K562 (cell line): ENCODE measurements around the gene PLCB4. TPM values are rescaled to one million over a fixed set of nuclear protein-coding genes. Genes with fewer than 3 reads are reported as not detected.

Experiments used
- ARID1B ChIP-seq: fragments of 450-650 bp; IDR thresholded peaks from 2 replicates; pipeline ENCODE4 v1.6.1; 2016; ENCODE audit warnings: antibody characterized with exemption, mild to moderate bottlenecking, inconsistent platforms
- CTBP1 ChIP-seq: fragments of 450-650 bp; IDR thresholded peaks from 2 replicates; pipeline ENCODE4 v1.6.1; 2016; ENCODE audit warnings: borderline replicate concordance
- DACH1 ChIP-seq: fragments of 450-650 bp; IDR thresholded peaks from 2 replicates; pipeline ENCODE4 v1.6.1; 2018; ENCODE audit not compliant: partially characterized antibody
- EHMT2 ChIP-seq: fragments of 450-650 bp; IDR thresholded peaks from 2 replicates; pipeline ENCODE4 v1.6.1; 2018; ENCODE audit warnings: antibody characterized with exemption
- IFI16 ChIP-seq: fragments of 250-450 bp; sonication (Bioruptor Pico); IDR thresholded peaks from 2 replicates; pipeline ENCODE4 v2.1.2; 2022; ENCODE audit warnings: mild to moderate bottlenecking, inconsistent platforms
- KAT2B ChIP-seq: IDR thresholded peaks from one replicate; pipeline ENCODE4 v1.6.1; 2012; ENCODE audit warnings: low read depth, mild to moderate bottlenecking, control low read depth, inconsistent platforms, low read length, moderate library complexity
- KDM2B ChIP-seq: fragments of 250-450 bp; sonication (Bioruptor Pico); IDR thresholded peaks from 2 replicates; pipeline ENCODE4 v1.8.0; 2021; ENCODE audit warnings: mild to moderate bottlenecking, moderate library complexity
- KLF1 ChIP-seq: fragments of 450-650 bp; IDR thresholded peaks from 2 replicates; pipeline ENCODE4 v1.6.1; 2016; ENCODE audit warnings: missing genetic modification characterization, missing compliant biosample characterization
- KLF10 ChIP-seq: fragments of 250-450 bp; sonication (Bioruptor Pico); IDR thresholded peaks from 2 replicates; pipeline ENCODE4 v1.6.1; 2021; ENCODE audit warnings: matching md5 sums
- NCOA2 ChIP-seq, 2 experiments: fragments of 450-650 bp; IDR thresholded peaks; 2 replicates each; pipeline ENCODE4 v1.6.1; 2018; ENCODE audit warnings: mild to moderate bottlenecking in 2 of 2, moderate library complexity in 1 of 2; ENCODE audit not compliant: partially characterized antibody in 2 of 2
- PTBP1 ChIP-seq: fragments of 200-400 bp; formaldehyde crosslinking; IDR thresholded peaks from 2 replicates; pipeline ENCODE4 v1.6.1; 2017; ENCODE audit warnings: low read depth, low read length
- RFX1 ChIP-seq: fragments of 450-650 bp; IDR thresholded peaks from 2 replicates; pipeline ENCODE4 v1.6.1; 2016; ENCODE audit warnings: mild to moderate bottlenecking, moderate library complexity
- SMAD1 ChIP-seq: fragments of 150-350 bp; IDR thresholded peaks from 2 replicates; pipeline ENCODE4 v1.6.1; 2014; ENCODE audit warnings: low read length, low read depth; ENCODE audit not compliant: partially characterized antibody
- SMAD4 ChIP-seq: fragments of 250-450 bp; sonication (Bioruptor Pico); conservative IDR thresholded peaks from 2 replicates; pipeline ENCODE4 v1.8.0; 2021; ENCODE audit warnings: inconsistent platforms, mild to moderate bottlenecking, moderate library complexity
- SOX6 ChIP-seq: fragments of 450-650 bp; IDR thresholded peaks from 2 replicates; pipeline ENCODE4 v1.6.1; 2014; ENCODE audit warnings: mild to moderate bottlenecking
- SRSF7 ChIP-seq: fragments of 200-400 bp; formaldehyde crosslinking; optimal IDR thresholded peaks from 2 replicates; pipeline ENCODE3; 2017; ENCODE audit warnings: mild to moderate bottlenecking, low read depth, low read length
- STAT5A ChIP-seq: IDR thresholded peaks from 2 replicates; pipeline ENCODE4 v1.6.1; 2012; ENCODE audit warnings: low read length, inconsistent platforms, borderline replicate concordance
- TCF3 ChIP-seq: sonication (generic); formaldehyde crosslinking; IDR thresholded peaks from 2 replicates; pipeline ENCODE4 v1.4.0; 2020; ENCODE audit warnings: mild to moderate bottlenecking, missing genetic modification reagents
- ZBTB17 ChIP-seq: fragments of 450-650 bp; formaldehyde crosslinking; IDR thresholded peaks from 2 replicates; pipeline ENCODE4 v1.4.0; 2020; ENCODE audit warnings: mild to moderate bottlenecking
- ZFP30 ChIP-seq: fragments of 250-450 bp; sonication (Bioruptor Pico); IDR thresholded peaks from 2 replicates; pipeline ENCODE4 v1.8.0; 2022; ENCODE audit warnings: moderate library complexity, mild to moderate bottlenecking, inconsistent platforms, borderline replicate concordance
- ZNF274 ChIP-seq: IDR thresholded peaks from 2 replicates; pipeline ENCODE4 v1.6.1; 2011; ENCODE audit warnings: low read depth, mild to moderate bottlenecking, low read length, moderate library complexity, borderline replicate concordance
- polyA plus RNA-seq, 8 experiments: library from polyadenylated mRNA; depleted of rRNA in 4 of 8; stranded (reverse) in 5 of 8; unstranded in 3 of 8; fragments of >200 nt; fragmentation: Nextera tagmentation in 2 of 8; fragmentation: Illumina TruSeq in 1 of 8; extraction: Ambion mirVana in 2 of 8; extraction: Trizol in 1 of 8; gene quantifications; 2 replicates each; pipeline versions ENCODE4 v1.2.1 to v1.2.3, GENCODE V29; 2011 to 2014; ENCODE audit warnings: inconsistent platforms in 1 of 8, missing spikeins in 1 of 8
- total RNA-seq, 7 experiments: library from RNA; depleted of rRNA in 6 of 7; stranded (reverse); fragments of >200 nt in 6 of 7; fragmentation: Illumina TruSeq in 2 of 7; extraction: Trizol in 2 of 7; gene quantifications; 2 replicates each; pipeline versions ENCODE4 v1.2.1 to v1.2.3, GENCODE V29; 2011 to 2021; ENCODE audit warnings: low replicate concordance in 1 of 7
- TF ChIP-seq, protein P1 (sequence below): IDR thresholded peaks from 2 replicates; pipeline ENCODE4 v1.6.1; 2011; ENCODE audit warnings: borderline replicate concordance, low read depth, mild to moderate bottlenecking, moderate library complexity, low read length; ENCODE audit not compliant: insufficient read depth, poor library complexity, severe bottlenecking
- TF ChIP-seq, protein P2 (sequence below): fragments of 450-650 bp; IDR thresholded peaks from 2 replicates; pipeline ENCODE4 v1.6.1; 2016; ENCODE audit warnings: low read depth, mild to moderate bottlenecking, moderate library complexity
- TF ChIP-seq, protein P3 (sequence below): fragments of 200-400 bp; formaldehyde crosslinking; IDR thresholded peaks from 2 replicates; pipeline ENCODE4 v1.6.1; 2017; ENCODE audit warnings: mild to moderate bottlenecking, low read depth, low read length, moderate library complexity
- TF ChIP-seq, protein P4 (sequence below), 2 experiments: fragments of 450-650 bp; conservative IDR thresholded peaks; 2 replicates each; pipeline ENCODE4 v1.6.1; 2017; ENCODE audit warnings: mild to moderate bottlenecking in 2 of 2, moderate library complexity in 2 of 2

Gene PLCB4
- total and polyA plus RNA-seq, 9 of the 15 experiments (the other 6 are each of a cell fraction or from before 2014, with no cell fraction given): 0.20 to 2.9 (median 0.52) TPM

DNA sequence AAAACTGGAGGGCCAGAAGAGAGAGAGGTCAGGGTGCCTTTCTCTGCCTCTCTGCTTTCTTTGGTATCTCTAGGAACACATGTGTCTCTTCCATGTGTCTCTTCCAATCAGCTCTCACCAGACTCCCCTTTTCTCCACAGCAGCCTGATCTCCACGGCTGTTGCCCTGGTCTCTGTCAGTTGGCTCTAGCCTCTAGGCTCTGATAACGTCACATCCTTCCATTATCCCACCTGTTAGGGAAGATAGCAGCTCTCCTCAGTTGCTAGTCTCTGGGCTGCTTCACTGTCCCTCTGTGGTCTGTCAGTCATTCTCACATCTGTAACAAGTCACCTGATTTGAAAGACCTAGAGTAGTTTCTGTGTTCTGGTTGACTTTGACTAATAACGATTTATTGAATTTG lies 80.2 kb downstream of the PLCB4 start (continued):
- TF ChIP-seq STAT5A (peak; percentile 91), RFX1 (peak; percentile 34), EHMT2 (no peak), SMAD4 (CRISPR knock-in tag) (peak; percentile 85), PTBP1 (no peak), KLF1 (no peak), IFI16 (no peak), ZBTB17 (CRISPR knock-in tag) (no peak), SRSF7 (no peak), KAT2B (no peak), CTBP1 (peak; percentile 71; the same call in 1 of the 2 replicates), NCOA2 (IDR thresholded peaks at IDR 0.05; ENCODE audit: partially characterized antibody in 2 of 2) (peak in 1 of 2 experiments; percentile 45), ZFP30 (no peak), SOX6 (peak; percentile 86), KDM2B (CRISPR knock-in tag) (no peak), SMAD1 (no peak), ZNF274 (peak; percentile 57; the same call in 1 of the 2 replicates), ARID1B (peak; percentile 98), TCF3 (CRISPR knock-in tag) (peak; percentile 94), KLF10 (CRISPR knock-in tag) (no peak), DACH1 (peak; percentile 62)
- TF ChIP-seq, protein P1, sequence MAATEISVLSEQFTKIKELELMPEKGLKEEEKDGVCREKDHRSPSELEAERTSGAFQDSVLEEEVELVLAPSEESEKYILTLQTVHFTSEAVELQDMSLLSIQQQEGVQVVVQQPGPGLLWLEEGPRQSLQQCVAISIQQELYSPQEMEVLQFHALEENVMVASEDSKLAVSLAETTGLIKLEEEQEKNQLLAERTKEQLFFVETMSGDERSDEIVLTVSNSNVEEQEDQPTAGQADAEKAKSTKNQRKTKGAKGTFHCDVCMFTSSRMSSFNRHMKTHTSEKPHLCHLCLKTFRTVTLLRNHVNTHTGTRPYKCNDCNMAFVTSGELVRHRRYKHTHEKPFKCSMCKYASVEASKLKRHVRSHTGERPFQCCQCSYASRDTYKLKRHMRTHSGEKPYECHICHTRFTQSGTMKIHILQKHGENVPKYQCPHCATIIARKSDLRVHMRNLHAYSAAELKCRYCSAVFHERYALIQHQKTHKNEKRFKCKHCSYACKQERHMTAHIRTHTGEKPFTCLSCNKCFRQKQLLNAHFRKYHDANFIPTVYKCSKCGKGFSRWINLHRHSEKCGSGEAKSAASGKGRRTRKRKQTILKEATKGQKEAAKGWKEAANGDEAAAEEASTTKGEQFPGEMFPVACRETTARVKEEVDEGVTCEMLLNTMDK: no peak
- TF ChIP-seq, protein P2, sequence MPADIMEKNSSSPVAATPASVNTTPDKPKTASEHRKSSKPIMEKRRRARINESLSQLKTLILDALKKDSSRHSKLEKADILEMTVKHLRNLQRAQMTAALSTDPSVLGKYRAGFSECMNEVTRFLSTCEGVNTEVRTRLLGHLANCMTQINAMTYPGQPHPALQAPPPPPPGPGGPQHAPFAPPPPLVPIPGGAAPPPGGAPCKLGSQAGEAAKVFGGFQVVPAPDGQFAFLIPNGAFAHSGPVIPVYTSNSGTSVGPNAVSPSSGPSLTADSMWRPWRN: peak; percentile 30; the same call in 1 of the 2 replicates
- TF ChIP-seq, protein P3, sequence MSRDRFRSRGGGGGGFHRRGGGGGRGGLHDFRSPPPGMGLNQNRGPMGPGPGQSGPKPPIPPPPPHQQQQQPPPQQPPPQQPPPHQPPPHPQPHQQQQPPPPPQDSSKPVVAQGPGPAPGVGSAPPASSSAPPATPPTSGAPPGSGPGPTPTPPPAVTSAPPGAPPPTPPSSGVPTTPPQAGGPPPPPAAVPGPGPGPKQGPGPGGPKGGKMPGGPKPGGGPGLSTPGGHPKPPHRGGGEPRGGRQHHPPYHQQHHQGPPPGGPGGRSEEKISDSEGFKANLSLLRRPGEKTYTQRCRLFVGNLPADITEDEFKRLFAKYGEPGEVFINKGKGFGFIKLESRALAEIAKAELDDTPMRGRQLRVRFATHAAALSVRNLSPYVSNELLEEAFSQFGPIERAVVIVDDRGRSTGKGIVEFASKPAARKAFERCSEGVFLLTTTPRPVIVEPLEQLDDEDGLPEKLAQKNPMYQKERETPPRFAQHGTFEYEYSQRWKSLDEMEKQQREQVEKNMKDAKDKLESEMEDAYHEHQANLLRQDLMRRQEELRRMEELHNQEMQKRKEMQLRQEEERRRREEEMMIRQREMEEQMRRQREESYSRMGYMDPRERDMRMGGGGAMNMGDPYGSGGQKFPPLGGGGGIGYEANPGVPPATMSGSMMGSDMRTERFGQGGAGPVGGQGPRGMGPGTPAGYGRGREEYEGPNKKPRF: no peak
- TF ChIP-seq, protein P4, sequence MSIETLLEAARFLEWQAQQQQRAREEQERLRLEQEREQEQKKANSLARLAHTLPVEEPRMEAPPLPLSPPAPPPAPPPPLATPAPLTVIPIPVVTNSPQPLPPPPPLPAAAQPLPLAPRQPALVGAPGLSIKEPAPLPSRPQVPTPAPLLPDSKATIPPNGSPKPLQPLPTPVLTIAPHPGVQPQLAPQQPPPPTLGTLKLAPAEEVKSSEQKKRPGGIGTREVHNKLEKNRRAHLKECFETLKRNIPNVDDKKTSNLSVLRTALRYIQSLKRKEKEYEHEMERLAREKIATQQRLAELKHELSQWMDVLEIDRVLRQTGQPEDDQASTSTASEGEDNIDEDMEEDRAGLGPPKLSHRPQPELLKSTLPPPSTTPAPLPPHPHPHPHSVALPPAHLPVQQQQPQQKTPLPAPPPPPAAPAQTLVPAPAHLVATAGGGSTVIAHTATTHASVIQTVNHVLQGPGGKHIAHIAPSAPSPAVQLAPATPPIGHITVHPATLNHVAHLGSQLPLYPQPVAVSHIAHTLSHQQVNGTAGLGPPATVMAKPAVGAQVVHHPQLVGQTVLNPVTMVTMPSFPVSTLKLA (conservative IDR thresholded peaks at IDR 0.05): peak in 1 of 2 experiments; percentile 67; a peak in 2 of 4 replicates
